GM12873 (cell line): Measurements from ENCODE around the gene ZRANB3.

Experiments
- TF ChIP-seq, protein P1 (sequence below): IDR thresholded peaks from 2 replicates; pipeline ENCODE4 v1.5.1; 2012; ENCODE audit warnings: low read depth, mild to moderate bottlenecking, moderate library complexity, low read length, control low read depth; ENCODE audit not compliant: insufficient read depth; ENCODE audit errors: missing control alignments

Gene ZRANB3

GRCh38 chr2:135530313-135531230, at the start of gene ZRANB3:
TSS of gene ZRANB3 (minus strand) at chr2:135531218.
- TF ChIP-seq, protein P1, sequence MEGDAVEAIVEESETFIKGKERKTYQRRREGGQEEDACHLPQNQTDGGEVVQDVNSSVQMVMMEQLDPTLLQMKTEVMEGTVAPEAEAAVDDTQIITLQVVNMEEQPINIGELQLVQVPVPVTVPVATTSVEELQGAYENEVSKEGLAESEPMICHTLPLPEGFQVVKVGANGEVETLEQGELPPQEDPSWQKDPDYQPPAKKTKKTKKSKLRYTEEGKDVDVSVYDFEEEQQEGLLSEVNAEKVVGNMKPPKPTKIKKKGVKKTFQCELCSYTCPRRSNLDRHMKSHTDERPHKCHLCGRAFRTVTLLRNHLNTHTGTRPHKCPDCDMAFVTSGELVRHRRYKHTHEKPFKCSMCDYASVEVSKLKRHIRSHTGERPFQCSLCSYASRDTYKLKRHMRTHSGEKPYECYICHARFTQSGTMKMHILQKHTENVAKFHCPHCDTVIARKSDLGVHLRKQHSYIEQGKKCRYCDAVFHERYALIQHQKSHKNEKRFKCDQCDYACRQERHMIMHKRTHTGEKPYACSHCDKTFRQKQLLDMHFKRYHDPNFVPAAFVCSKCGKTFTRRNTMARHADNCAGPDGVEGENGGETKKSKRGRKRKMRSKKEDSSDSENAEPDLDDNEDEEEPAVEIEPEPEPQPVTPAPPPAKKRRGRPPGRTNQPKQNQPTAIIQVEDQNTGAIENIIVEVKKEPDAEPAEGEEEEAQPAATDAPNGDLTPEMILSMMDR = no peak

DNA sequence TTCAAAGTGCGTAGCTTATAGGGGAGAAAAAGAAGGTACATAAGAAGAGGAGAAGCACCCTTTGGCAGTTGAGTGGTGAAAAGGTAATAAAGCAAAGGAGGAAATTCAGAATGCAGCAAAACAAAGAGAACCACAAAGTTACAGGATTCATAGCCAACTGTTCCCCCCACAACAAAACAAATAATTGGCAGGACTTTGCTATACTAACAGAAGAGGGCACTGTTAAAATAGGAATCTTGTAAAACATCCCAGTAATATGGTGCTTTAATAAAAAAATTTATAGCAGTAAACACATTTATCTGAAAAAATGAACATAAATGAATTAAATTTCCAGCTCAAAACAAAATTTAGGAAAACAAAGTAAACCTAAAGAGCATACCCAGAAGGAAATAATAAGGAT, 42.6 kb upstream of the ZRANB3 start:
- TF ChIP-seq, protein P1 = no peak

DNA sequence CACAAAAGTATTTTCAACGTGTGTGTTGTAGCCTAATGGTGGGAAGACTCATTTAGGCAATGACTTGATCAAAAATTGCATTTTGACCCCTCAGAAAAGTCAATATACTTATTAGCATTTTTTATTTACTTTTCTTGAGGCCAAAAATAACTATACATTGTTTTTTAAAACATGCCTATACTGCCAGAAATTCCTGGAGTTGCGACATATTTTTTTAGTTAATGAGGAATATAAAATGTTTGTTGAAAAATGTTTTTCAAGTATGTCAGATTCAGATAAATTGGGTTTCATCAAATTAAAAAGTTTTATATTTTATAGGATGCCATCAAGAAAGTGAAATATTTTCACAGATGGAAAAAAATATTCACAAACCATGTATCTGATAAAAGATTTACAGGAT, 39.9 kb upstream of the ZRANB3 start:
- TF ChIP-seq, protein P1 = no peak

DNA sequence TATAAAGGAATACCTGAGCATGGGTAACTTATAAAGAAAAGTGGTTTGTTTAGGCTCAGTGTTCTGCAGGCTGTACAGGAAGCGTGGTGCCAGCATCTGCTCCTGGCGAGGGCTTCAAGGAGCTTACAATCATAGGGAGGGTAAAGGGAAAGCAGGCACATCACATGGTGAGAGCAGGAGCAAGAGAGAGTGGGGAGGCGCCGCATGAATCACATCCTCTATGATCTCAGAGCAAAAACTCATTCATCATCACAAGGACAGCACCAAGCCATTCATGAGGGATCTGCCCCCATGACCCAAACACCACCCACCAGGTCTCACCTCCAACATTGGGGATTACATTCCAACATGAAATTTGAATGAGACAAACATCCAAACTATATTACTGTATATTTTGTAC, 32.8 kb upstream of the ZRANB3 start:
- TF ChIP-seq, protein P1 = no peak

GRCh38 chr2:135561925-135562324, 30.9 kb upstream of the ZRANB3 start:
- TF ChIP-seq, protein P1 = no peak

DNA sequence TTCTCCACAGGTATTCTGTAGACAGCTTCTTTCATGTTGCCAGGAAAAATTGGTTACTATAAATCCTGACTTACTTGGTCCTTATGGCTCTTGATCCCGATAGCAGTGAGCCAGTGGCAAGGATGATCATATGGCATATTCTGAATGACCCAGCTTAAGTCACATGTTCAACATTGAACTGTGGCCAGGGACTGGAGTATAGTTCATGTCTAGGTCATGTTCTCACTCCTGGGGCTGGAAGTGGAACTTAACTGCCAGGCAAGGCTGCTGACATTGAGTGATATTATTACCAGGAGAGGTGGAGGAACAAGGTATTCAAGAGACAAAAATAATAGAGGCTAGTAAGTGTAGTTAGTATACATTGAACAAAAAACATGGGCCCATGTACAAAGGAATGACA, 26.5 kb upstream of the ZRANB3 start:
- TF ChIP-seq, protein P1 = no peak

GRCh38 chr2:135555311-135555710, 24.3 kb upstream of the ZRANB3 start:
- TF ChIP-seq, protein P1 = no peak
